ENCODE data around the gene RDH11. TPM values are rescaled to one million over a fixed set of nuclear protein-coding genes. Genes with fewer than 3 reads are reported as not detected.

Gene RDH11
- polyA plus RNA-seq, 4 donors: 104 to 117 (median 115) TPM

DNA sequence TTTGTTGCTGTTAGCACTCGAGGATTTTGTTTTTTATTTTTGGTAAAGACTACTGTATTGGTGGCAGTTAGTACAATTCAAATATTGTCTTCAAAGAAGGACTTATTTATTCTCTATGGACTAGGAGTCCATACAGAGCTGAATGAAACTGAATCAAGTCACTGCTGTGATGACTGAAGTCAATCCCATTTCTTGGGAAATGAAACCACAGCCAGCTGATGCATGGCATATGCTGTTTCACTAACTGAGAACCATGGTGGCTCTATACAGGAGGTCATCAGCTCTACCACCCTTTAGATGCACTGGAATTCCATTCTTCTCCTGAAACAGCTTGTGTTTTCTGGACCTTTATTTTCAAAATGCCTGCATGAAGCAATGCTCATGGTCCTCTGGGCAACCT, 43.4 kb downstream of the RDH11 start:
- no peak for DNase-seq (ENCODE audit: low read depth in 4 of 4, low spot score in 3 of 4)

DNA sequence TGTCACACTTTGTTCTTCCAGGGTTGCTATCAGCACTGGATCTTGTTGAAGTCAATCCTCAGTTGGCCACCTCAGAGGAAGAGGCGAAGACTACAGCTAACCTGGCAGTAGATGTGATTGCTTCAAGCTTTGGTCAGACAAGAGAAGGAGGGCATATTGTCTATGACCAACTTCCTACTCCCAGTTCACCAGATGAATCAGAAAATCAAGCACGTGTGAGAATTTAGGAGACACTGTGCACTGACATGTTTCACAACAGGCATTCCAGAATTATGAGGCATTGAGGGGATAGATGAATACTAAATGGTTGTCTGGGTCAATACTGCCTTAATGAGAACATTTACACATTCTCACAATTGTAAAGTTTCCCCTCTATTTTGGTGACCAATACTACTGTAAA, 44.9 kb downstream of the RDH11 start:
- DNase-seq (ENCODE audit: low read depth in 4 of 4, low spot score in 3 of 4): no peak

DNA sequence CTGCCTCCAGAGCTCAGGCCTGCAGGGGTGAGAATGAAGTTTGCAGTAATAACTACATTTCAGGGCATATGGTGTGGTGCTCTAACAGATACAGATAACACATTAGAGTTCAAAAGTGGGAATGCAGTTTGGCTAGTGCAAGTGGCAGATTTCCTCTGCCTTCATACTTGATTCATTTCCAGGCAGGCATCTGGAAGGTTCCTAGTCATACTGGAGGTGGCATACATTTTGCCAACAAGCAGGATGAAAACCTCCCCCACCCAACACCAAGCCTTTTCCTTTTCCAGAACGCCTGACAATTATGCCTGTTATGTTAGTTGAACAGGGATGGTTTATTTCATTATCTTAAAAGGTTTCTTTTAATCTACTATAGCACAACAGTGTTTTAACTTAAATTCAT, 45.4 kb downstream of the RDH11 start:
- no peak for DNase-seq (ENCODE audit: low read depth in 4 of 4, low spot score in 3 of 4)

DNA sequence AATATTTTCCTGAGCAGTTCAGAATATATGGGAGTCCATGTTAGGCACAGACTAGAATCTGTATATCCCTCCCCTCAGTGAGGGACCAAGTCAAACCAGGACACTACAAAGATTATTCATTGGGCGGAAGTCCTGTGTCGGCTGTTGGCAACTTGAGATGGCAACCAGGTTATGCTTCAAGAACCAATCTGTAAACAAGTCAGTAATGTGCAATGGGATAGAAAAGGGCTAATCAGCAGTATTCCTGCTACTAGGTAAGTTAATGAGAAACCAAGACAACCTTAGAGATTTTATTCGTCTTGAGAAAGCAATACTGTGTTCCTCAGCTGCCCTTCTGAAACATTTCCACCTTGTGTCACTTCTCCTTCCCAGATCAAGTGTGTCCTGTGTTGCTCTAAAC, 49.4 kb downstream of the RDH11 start:
- no peak for DNase-seq (ENCODE audit: low read depth in 4 of 4, low spot score in 3 of 4)

DNA sequence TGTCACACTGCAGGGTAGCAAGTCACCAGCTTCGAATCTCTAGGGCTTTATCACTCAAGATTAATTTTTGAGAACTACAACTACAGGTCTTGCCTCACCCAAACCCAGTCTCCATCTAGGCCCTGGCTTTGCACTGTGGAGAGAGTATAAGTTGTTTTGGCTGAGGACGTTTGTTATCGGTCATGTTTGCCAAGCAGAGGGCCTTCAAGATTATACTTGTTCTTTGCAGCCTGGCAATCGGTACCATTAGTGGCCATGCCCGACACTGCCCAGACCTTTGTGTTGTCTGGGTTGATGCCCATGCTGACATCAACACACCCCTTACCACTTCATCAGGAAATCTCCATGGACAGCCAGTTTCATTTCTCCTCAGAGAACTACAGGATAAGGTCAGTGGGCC, 50.1 kb downstream of the RDH11 start:
- DNase-seq (ENCODE audit: low read depth in 4 of 4, low spot score in 3 of 4): no peak

DNA sequence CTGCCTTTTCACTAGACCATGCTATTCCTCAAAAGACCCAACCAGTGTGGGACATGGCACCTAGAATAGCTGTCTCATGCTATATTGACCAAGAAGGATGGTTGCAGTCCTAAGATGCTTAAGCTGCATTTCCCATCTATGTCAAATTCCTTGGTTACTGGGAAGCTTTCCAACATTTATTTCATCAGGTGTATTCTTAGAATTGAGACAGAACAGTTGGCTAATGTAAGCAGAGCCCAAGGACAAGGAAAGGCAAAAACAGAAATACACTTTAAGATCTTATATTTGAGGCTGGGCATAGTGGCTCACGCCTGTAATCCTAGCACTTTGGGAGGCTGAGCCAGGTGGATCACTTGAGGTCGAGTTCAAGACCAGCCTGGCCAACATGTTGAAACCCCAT, 51.1 kb downstream of the RDH11 start:
- no peak for DNase-seq (ENCODE audit: low read depth in 4 of 4, low spot score in 3 of 4)

DNA sequence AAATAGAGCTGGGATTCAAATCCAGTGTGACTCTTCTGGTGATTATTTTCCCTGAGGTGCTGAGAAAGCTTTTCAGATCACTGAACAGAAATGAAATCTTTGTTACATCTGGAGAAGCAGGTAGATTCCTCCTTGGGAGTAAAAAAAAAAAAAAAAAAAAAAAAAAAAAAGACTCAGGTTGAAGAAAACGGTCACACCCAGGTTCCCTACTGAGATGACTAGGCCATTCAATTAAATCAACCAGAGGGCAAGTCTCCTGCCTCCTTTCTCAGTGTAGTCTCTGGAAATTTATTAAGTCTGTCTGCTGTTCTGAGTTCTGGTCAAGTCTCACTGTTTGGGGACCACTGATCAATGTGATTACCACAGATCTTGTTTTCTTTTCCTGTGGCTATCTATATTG, 51.9 kb downstream of the RDH11 start:
- no peak for DNase-seq (ENCODE audit: low read depth in 4 of 4, low spot score in 3 of 4)

DNA sequence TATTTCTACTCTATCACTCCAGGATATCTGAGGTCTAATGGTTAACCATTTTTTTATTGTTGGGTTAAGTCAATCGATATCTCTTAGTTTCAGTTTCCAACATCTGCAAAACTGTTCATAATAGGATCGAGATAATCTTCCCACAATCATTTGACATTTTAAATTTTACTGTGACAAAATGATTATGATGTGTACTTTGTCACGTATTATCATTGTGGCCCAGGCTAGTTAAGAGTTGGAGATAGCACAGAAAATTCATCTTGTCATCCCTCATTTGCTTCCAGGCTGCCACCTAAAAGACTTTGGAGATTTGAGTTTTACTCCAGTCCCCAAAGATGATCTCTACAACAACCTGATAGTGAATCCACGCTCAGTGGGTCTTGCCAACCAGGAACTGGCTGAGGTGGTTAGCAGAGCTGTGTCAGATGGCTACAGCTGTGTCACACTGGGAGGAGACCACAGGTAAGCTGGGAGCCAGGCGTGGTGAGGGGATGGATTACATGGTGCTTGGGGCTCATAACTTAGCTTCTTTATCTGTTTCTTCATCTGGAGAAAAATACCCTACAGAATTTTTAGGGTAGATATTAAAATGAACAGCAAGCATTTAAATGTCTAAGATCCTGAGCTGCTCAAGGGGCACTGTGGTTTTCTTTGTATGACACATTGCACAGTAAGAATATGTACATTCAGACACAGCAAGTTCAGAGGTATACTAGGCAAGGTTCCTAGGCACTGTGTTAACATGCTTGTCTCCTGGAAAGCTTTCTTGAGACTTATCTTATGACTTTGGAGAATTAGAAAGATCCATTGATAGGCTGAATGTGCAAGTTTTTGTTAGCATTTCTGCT, 53.4 kb downstream of the RDH11 start:
- no peak for DNase-seq (ENCODE audit: low read depth in 4 of 4, low spot score in 3 of 4)

DNA sequence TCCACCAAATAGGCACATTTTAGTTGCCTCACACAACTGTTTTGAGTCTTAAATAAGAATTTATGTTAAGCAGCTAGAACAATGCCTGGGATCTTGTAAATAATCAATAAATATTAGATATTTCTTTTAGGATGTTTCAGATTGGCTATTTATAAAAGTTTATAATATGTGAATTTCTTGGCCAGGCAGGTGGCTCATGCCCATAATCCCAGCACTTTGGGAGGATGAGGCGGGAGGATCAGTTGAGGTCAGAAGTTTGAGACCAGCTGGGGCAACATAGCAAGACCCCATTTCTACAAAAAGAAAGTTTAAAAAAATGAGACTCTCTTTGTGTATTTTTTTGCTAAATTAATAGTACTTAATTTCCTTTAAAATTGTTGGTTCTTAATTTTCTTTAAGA, 54.1 kb downstream of the RDH11 start:
- no peak for DNase-seq (ENCODE audit: low read depth in 4 of 4, low spot score in 3 of 4)

DNA sequence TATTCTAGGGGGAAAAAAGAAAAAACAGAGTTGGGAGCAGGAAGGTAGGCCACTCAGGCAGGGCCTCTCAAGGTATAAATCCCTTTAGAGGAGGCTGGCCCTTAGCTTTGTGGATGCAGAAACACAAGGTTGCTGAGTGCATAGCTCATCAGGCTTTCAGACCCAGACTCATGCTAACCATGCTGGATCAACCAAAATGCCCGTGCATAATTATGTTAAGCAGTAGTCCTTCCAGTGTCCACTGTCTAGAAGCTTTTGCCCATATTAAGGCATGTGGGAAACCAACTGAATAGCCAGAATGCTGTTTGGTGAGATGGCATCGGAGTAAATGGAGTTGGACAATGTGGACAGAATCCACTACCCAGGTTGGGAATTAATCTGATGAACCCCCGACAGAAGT, 56.9 kb downstream of the RDH11 start:
- no peak for DNase-seq (ENCODE audit: low read depth in 4 of 4, low spot score in 3 of 4)

DNA sequence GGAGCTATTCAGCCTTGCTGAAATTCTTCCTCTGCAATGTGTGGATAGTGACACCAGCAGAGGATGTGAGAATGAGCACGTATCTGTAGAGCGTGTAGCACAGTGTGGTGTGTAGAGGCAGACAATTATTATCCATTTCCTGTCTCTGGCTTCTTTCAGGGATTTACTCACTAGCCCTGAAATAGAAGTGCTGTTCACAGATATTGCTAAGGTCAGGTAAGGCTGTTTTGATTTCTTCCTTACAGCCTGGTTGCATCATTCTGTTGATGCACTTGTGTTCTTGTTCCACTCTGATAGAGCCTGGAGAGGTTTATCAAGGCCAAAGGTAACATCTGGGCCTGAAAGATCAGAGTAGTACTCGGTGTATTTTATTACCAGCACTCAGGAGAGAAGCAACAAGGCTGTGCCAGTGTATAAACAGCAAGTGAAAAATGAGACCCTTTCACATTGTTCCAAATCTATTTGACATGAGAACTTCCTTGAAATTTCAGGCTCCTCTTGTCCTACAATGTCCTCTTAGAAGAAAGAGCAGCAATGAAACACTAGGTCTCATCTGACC, 59.1 kb downstream of the RDH11 start:
- DNase-seq (ENCODE audit: low read depth in 4 of 4, low spot score in 3 of 4): no peak

DNA sequence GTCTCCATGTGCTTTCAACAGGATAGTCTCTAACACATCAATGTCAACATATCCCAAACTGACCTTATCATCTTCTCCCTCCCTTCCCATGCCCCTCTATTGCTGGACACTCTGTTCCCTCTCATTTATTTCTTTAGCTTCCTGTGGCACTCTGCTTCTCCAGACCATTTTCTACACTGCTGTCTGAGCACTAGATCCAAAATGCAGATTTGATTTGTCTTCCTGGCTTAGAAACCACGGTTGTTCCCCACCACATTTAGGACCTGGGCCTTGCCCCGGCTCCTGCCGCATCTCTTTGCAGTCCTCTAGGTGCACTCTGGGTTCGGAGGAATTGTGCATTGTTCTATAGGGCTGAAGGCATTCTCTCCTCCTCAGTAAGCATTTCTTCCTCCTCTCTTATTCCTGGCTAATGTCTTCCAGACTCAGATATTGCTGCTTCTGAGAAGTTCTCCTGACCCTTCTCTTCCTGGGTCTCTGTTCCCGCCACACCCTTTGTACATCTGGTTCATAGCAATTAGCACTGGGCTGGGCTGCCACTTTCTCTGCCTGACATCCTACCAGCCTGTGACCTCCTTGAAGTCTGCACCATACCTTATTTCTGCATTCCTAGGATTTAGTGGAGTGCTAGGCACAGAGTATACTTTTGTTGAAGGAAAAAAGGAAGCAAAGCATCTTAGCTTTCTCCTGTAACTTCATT, 62.0 kb downstream of the RDH11 start:
- no peak for DNase-seq (ENCODE audit: low read depth in 4 of 4, low spot score in 3 of 4)

DNA sequence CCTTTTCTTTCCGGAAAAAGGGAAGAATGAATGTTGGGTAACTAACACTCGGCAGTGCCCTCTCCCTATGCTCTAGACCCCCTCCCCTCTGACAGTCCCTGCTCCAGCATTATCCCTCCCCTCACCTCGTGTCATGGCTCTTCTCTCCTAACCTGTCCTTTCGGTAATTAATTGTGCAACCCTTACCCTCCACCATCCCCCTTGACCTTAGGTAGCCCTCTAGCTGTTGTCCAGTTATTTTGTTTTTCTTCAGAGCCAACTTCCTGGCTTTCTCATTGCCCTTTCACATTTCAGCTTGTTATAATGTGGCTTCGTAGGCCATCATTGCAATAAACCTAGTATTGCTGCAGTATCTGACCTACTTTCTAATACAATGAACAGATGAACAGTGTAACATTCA, 64.6 kb downstream of the RDH11 start:
- no peak for DNase-seq (ENCODE audit: low read depth in 4 of 4, low spot score in 3 of 4)

DNA sequence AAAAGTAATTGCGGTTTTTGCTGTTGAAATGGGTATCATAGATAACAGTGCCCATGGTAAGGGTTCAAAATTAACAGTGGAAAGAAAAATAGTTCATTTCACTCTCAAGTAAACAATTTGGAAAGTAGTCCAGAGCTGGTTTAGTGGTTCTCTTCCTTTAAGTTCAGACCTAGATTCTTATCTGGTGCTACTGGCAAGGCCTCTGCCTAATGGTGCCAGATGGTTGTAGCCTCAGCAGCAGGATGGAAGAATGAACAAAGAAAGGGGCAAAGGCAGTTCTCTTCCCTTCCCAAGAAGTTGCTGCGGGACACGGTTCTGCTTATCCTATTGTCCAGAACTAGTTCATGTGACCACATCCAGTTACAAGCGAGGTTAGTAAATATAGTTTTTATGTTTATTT, 65.4 kb downstream of the RDH11 start:
- no peak for DNase-seq (ENCODE audit: low read depth in 4 of 4, low spot score in 3 of 4)

DNA sequence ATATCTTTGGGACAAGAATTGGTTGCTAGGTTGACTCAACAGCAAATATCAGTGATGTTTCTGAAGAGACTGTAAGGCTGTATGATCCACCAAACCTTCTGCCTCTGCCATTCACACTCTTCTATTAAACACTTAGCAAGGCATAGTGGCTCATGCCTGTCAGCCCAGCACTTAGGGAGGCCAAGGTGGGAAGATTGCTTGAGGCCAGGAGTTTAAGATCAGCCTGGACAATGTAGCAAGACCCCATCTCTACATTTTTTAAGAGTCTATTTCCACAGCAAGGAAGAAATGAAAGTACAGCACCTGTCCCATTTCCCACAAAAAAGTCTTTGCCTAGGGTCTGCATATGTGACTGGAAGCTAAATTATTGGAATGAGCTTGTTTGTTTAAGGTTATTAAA, 68.0 kb downstream of the RDH11 start:
- no peak for DNase-seq (ENCODE audit: low read depth in 4 of 4, low spot score in 3 of 4)

Other genes with a start within 250 kb of the RDH11 start
- 1 to 10 TPM; 2.5 to 3.9 (median 2.8) TPM for gene TMEM229B, start 207.0 kb downstream of the RDH11 start, polyA plus RNA-seq (ENCODE audit: insufficient read length in 4 of 4)
- gene PLEKHH1, start 162.5 kb downstream of the RDH11 start, polyA plus RNA-seq (ENCODE audit: insufficient read length in 4 of 4): 10 to 100 TPM; 38.2 to 60.9 (median 41.4) TPM
- 10 to 100 TPM; 39.5 to 47.2 (median 46.1) TPM for gene PIGH, start 95.5 kb downstream of the RDH11 start, polyA plus RNA-seq (ENCODE audit: insufficient read length in 4 of 4)
- 10 to 100 TPM; 10.8 to 31.7 (median 11.8) TPM for gene ARG2, start 75.8 kb downstream of the RDH11 start, polyA plus RNA-seq (ENCODE audit: insufficient read length in 4 of 4)
- 100 to 1,000 TPM; 105 to 120 (median 114) TPM for gene VTI1B, start 21.1 kb downstream of the RDH11 start, polyA plus RNA-seq (ENCODE audit: insufficient read length in 4 of 4)
- gene RDH12, start 6.1 kb upstream of the RDH11 start, polyA plus RNA-seq (ENCODE audit: insufficient read length in 4 of 4): 1 to 10 TPM in 1 of 4 donors, under 1 TPM in 3; 0.43 to 1.2 (median 0.66) TPM
- gene ZFYVE26, start 120.8 kb upstream of the RDH11 start, polyA plus RNA-seq (ENCODE audit: insufficient read length in 4 of 4): 10 to 100 TPM; 14.0 to 15.8 (median 15.2) TPM
- 10 to 100 TPM; 10.7 to 11.6 (median 11.3) TPM for gene RAD51B, start 124.0 kb upstream of the RDH11 start, polyA plus RNA-seq (ENCODE audit: insufficient read length in 4 of 4)

All from right renal pelvis (tissue), 4 donors.